H9 (cell line): ENCODE results near the gene CACNG8. TPM values are rescaled to one million over a fixed set of nuclear protein-coding genes. Genes with fewer than 3 reads are reported as not detected.

Source experiments
- DNase-seq: peaks from one replicate; pipeline ENCODE4 v3.0.0-alpha.2; 2017
- H2AFZ ChIP-seq: one replicate; pipeline ENCODE4 v1.6.1; 2013; ENCODE audit warnings: mild to moderate bottlenecking, low read length, control low read depth, moderate library complexity
- H2AK5ac ChIP-seq: 2 replicates; pipeline ENCODE4 v1.6.1; 2013; ENCODE audit warnings: low read length, control low read depth, mixed read lengths; ENCODE audit not compliant: insufficient read length
- H2BK120ac ChIP-seq: one replicate; pipeline ENCODE4 v1.6.1; 2013; ENCODE audit warnings: low read depth, mild to moderate bottlenecking, low read length, control low read depth, inconsistent platforms; ENCODE audit not compliant: poor library complexity, severe bottlenecking
- H2BK12ac ChIP-seq: 2 replicates; pipeline ENCODE4 v1.6.1; 2013; ENCODE audit warnings: low read length, control low read depth, mixed read lengths, low read depth; ENCODE audit not compliant: insufficient read length
- H2BK15ac ChIP-seq: 2 replicates; pipeline ENCODE4 v1.6.1; 2013; ENCODE audit warnings: low read depth, low read length, control low read depth
- H2BK20ac ChIP-seq: one replicate; pipeline ENCODE4 v1.6.1; 2013; ENCODE audit warnings: low read depth, mild to moderate bottlenecking, low read length, control low read depth, inconsistent platforms; ENCODE audit not compliant: poor library complexity, severe bottlenecking
- H2BK5ac ChIP-seq: 2 replicates; pipeline ENCODE4 v1.6.1; 2013; ENCODE audit warnings: low read length, control low read depth, mixed read lengths; ENCODE audit not compliant: insufficient read length
- H3K14ac ChIP-seq: 2 replicates; pipeline ENCODE4 v1.6.1; 2013; ENCODE audit warnings: low read length, control low read depth; ENCODE audit not compliant: insufficient read depth
- H3K18ac ChIP-seq: 2 replicates; pipeline ENCODE4 v1.6.1; 2013; ENCODE audit warnings: low read depth, mild to moderate bottlenecking, mixed read lengths, low read length, control low read depth; ENCODE audit not compliant: insufficient read length
- H3K23ac ChIP-seq: 2 replicates; pipeline ENCODE4 v1.6.1; 2013; ENCODE audit warnings: low read length, control low read depth, mixed read lengths, low read depth; ENCODE audit not compliant: insufficient read length
- H3K23me2 ChIP-seq: 2 replicates; pipeline ENCODE4 v1.6.1; 2013; ENCODE audit warnings: low read depth, mild to moderate bottlenecking, mixed read lengths, low read length, control low read depth; ENCODE audit not compliant: insufficient read length, poor library complexity, severe bottlenecking
- H3K27ac ChIP-seq: 2 replicates; pipeline ENCODE4 v1.5.1; 2013; ENCODE audit warnings: low read length, control low read depth, mixed read lengths, low read depth; ENCODE audit not compliant: insufficient read length
- H3K27me3 ChIP-seq: 2 replicates; pipeline ENCODE4 v1.6.1; 2013; ENCODE audit warnings: low read length, control low read depth, inconsistent platforms; ENCODE audit not compliant: insufficient read depth
- H3K4ac ChIP-seq: 2 replicates; pipeline ENCODE4 v1.6.1; 2013; ENCODE audit warnings: low read depth, mild to moderate bottlenecking, control low read depth, inconsistent platforms, low read length, moderate library complexity
- H3K4me1 ChIP-seq: 2 replicates; pipeline ENCODE4 v1.6.1; 2013; ENCODE audit warnings: low read length, control low read depth, inconsistent platforms; ENCODE audit not compliant: insufficient read depth
- H3K4me2 ChIP-seq: 2 replicates; pipeline ENCODE4 v1.6.1; 2013; ENCODE audit warnings: low read length, control low read depth, mixed read lengths; ENCODE audit not compliant: insufficient read length, insufficient read depth
- H3K56ac ChIP-seq: 2 replicates; pipeline ENCODE4 v1.6.1; 2013; ENCODE audit warnings: low read depth, mild to moderate bottlenecking, mixed read lengths, low read length, control low read depth; ENCODE audit not compliant: insufficient read length
- H3K79me1 ChIP-seq: 2 replicates; pipeline ENCODE4 v1.6.1; 2013; ENCODE audit warnings: low read depth, mild to moderate bottlenecking, moderate library complexity, low read length, control low read depth, inconsistent platforms; ENCODE audit not compliant: insufficient read depth, poor library complexity, severe bottlenecking
- H3K79me2 ChIP-seq: 2 replicates; pipeline ENCODE4 v1.6.1; 2013; ENCODE audit warnings: low read length, control low read depth, inconsistent platforms; ENCODE audit not compliant: insufficient read depth
- H3K9ac ChIP-seq: 2 replicates; pipeline ENCODE4 v1.6.1; 2013; ENCODE audit warnings: low read length, control low read depth, mixed read lengths; ENCODE audit not compliant: insufficient read length; ENCODE audit errors: extremely low read depth
- H3K9me3 ChIP-seq: one replicate; pipeline ENCODE4 v1.6.1; 2013; ENCODE audit warnings: low read depth, low read length, inconsistent platforms; ENCODE audit not compliant: control insufficient read depth
- H3T11ph ChIP-seq: one replicate; pipeline ENCODE4 v1.6.1; 2013; ENCODE audit warnings: mild to moderate bottlenecking, low read length, control low read depth, inconsistent platforms
- H4K20me1 ChIP-seq: one replicate; pipeline ENCODE4 v1.6.1; 2013; ENCODE audit not compliant: control insufficient read depth, insufficient read length, insufficient read depth
- H4K5ac ChIP-seq: 2 replicates; pipeline ENCODE4 v1.6.1; 2013; ENCODE audit warnings: low read depth, mild to moderate bottlenecking, mixed read lengths, low read length, control low read depth; ENCODE audit not compliant: insufficient read length
- H4K8ac ChIP-seq: replicated peaks from 2 replicates; pipeline ENCODE4 v1.6.1; 2013; ENCODE audit warnings: low read length, control low read depth, mixed read lengths, low read depth; ENCODE audit not compliant: insufficient read length
- H4K91ac ChIP-seq: 2 replicates; pipeline ENCODE4 v1.6.1; 2013; ENCODE audit warnings: low read depth, mild to moderate bottlenecking, moderate library complexity, mixed read lengths, low read length, control low read depth; ENCODE audit not compliant: insufficient read length
- H3K27ac Mint-ChIP-seq, 3 experiments: 2 replicates in 2 of 3; 3 replicates in 1 of 3; pipeline ENCODE4 v1.8.0; 2020 to 2021; ENCODE audit warnings: mixed read lengths in 3 of 3, mild to moderate bottlenecking in 1 of 3, moderate library complexity in 1 of 3
- H3K27me3 Mint-ChIP-seq: 2 replicates; pipeline ENCODE4 v1.8.0; 2021; ENCODE audit warnings: low read depth, mild to moderate bottlenecking, moderate library complexity, mixed read lengths
- H3K36me3 Mint-ChIP-seq, 3 experiments: 2 replicates in 2 of 3; 3 replicates in 1 of 3; pipeline ENCODE4 v1.8.0; 2020 to 2021; ENCODE audit warnings: low read depth in 3 of 3, mixed read lengths in 3 of 3; ENCODE audit not compliant: insufficient read depth in 1 of 3
- H3K4me1 Mint-ChIP-seq, 2 experiments: 2 replicates each; pipeline ENCODE4 v1.8.0; 2020; ENCODE audit warnings: mixed read lengths in 2 of 2
- H3K4me3 Mint-ChIP-seq, 2 experiments: 2 replicates in 1 of 2; 3 replicates in 1 of 2; pipeline ENCODE4 v1.8.0; 2020 to 2021; ENCODE audit warnings: mild to moderate bottlenecking in 2 of 2, mixed read lengths in 2 of 2, moderate library complexity in 1 of 2
- H3K9me3 Mint-ChIP-seq, 2 experiments: 2 replicates in 1 of 2; 3 replicates in 1 of 2; pipeline ENCODE4 v1.8.0; 2020; ENCODE audit warnings: mild to moderate bottlenecking in 2 of 2, mixed read lengths in 2 of 2, moderate library complexity in 1 of 2
- WGBS: extraction: QIAGEN DNeasy Blood & Tissue Kit; methylation state at CpG from one replicate; pipeline ENCODE4 v1.1.7; 2013; ENCODE audit warnings: missing lambda C conversion rate, low lambda C conversion rate, mixed read lengths; ENCODE audit not compliant: insufficient read length; ENCODE audit errors: extremely low coverage; 5-methylcytosine and 5-hydroxymethylcytosine counted together
- total RNA-seq: library from RNA; stranded (reverse); gene quantifications from 2 replicates; pipeline ENCODE4 v1.2.1, GENCODE V29; 2021
- TF ChIP-seq, protein P1 (sequence below): fragments of 200-600 bp; sonication (generic); conservative IDR thresholded peaks from 3 replicates; pipeline ENCODE4 v1.8.0; 2021; ENCODE audit warnings: antibody characterized with exemption, mild to moderate bottlenecking

The CACNG8 gene
- total RNA-seq, 1 experiment from 2014 or later, result 7.1 TPM

DNA sequence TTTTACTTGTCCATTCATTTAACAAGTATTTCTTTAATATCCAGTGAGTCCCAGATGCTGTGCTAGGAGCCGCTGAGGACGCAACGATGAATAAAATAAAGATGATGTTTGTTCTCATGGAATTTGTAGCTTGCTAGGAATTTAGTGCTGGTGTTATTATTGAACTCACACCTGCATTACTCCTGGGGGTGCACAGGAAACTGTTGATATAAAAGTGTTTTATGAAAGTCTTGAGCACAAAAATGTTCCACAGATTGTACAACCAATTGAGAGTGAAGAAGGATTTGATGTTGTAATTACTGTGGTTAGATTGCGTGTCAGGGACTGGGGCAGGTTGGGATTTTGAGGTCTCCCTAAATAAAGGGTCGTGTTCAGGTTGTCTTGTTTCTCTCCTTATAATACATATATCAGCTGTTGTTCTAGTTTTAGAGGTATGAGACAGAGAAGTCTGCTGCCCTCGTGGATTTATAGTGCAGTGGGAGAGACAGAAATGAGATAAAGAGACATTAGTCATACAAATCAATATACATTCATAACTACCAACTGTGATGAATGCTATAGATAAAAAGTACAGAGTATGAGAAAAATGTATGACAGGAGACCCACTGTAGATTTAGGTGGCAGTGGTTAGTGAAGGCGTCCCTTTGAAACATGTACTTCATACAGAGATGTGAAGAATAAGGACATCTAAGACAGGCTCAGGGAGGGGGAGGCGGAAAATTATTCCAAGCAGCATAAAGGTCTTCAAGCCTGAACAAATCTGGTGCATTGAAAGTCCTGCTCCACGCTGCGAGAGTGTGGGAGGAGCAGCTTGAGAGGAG lies 40.0 kb downstream of the CACNG8 start:
- H3K14ac ChIP-seq, result no peak overlapping the region
- no peak overlapping the region for H3T11ph ChIP-seq
- no peak for DNase-seq
- H2BK12ac ChIP-seq, result no peak overlapping the region
- no peaks in the 10 kb centered on the region for H3K27me3 ChIP-seq
- H3K4ac ChIP-seq, result no peak overlapping the region
- H4K20me1 ChIP-seq, result no peaks in the 10 kb centered on the region
- no peak overlapping the region for H2BK20ac ChIP-seq
- no peaks in the 10 kb centered on the region for H3K79me1 ChIP-seq
- H3K27ac ChIP-seq, result no peak overlapping the region
- no peaks in the 10 kb centered on the region for H3K36me3 Mint-ChIP-seq
- H2BK5ac ChIP-seq, result no peak overlapping the region
- H3K4me1 Mint-ChIP-seq, result peaks cover 5% of the 10 kb centered on the region in 2 experiments
- no peak overlapping the region for H2BK120ac ChIP-seq
- H3K27ac Mint-ChIP-seq, result no peak overlapping the region
- H4K5ac ChIP-seq, result no peak overlapping the region
- no peak overlapping the region; a peak in 1 of 5 replicates for H3K4me3 Mint-ChIP-seq
- H3K18ac ChIP-seq, result no peak overlapping the region
- TF ChIP-seq, protein P1, sequence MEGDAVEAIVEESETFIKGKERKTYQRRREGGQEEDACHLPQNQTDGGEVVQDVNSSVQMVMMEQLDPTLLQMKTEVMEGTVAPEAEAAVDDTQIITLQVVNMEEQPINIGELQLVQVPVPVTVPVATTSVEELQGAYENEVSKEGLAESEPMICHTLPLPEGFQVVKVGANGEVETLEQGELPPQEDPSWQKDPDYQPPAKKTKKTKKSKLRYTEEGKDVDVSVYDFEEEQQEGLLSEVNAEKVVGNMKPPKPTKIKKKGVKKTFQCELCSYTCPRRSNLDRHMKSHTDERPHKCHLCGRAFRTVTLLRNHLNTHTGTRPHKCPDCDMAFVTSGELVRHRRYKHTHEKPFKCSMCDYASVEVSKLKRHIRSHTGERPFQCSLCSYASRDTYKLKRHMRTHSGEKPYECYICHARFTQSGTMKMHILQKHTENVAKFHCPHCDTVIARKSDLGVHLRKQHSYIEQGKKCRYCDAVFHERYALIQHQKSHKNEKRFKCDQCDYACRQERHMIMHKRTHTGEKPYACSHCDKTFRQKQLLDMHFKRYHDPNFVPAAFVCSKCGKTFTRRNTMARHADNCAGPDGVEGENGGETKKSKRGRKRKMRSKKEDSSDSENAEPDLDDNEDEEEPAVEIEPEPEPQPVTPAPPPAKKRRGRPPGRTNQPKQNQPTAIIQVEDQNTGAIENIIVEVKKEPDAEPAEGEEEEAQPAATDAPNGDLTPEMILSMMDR, result no peak
- H3K9ac ChIP-seq, result no peak overlapping the region
- H3K9me3 ChIP-seq, result no peaks in the 10 kb centered on the region
- H3K4me2 ChIP-seq, result no peak overlapping the region
- H2AFZ ChIP-seq, result no peak overlapping the region
- no peak overlapping the region for H3K23ac ChIP-seq
- no peak overlapping the region for H4K91ac ChIP-seq
- no peak overlapping the region for H3K56ac ChIP-seq
- H4K8ac ChIP-seq, result no peak overlapping the region
- no peaks in the 10 kb centered on the region for H3K4me1 ChIP-seq
- peaks cover 62% of the 10 kb centered on the region for H3K27me3 Mint-ChIP-seq
- H3K9me3 Mint-ChIP-seq, result no peaks in the 10 kb centered on the region
- H2AK5ac ChIP-seq, result no peak overlapping the region
- no peaks in the 10 kb centered on the region for H3K79me2 ChIP-seq
- H3K23me2 ChIP-seq, result no peaks in the 10 kb centered on the region
- no peak overlapping the region for H2BK15ac ChIP-seq
- no CpG with 5 or more reads among the region's 10 CpGs for WGBS
